NCI-H146 (cell line): ENCODE measurements around the gene SMCR8.
A peak's percentile ranks its signal among the peaks of the same experiment; 100 is the strongest.
"Not testable (repeated sequence)": the region's sequence is repeated elsewhere in the genome, so short reads cannot be mapped to it uniquely, and the experiment has no call there.

Experiments used
- DNase-seq: peaks from one replicate; lab custom pipeline; 2025; lab: John Stamatoyannopoulos, UW

Gene SMCR8

DNA sequence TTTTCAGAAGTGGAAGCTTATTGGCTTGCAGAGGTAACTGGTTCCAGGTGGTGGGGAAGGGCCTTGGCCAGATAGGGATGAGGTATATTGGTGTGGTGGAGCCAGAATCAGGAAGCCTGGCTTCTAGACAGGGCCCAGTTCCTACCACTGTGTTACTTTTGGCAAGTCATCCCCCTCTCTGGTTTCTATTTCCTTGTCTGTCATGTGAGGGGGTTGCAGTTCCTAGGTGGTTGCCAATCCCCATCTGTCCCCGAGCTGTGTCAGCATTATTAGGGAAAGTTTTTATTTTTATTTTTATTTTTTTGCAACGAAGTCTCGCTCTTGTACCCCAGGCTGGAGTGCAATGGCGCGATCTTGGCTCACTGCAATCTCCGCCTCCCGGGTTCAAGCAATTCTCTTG is 3.0 kb downstream of the SMCR8 start:
- DNase-seq, result no peak

DNA sequence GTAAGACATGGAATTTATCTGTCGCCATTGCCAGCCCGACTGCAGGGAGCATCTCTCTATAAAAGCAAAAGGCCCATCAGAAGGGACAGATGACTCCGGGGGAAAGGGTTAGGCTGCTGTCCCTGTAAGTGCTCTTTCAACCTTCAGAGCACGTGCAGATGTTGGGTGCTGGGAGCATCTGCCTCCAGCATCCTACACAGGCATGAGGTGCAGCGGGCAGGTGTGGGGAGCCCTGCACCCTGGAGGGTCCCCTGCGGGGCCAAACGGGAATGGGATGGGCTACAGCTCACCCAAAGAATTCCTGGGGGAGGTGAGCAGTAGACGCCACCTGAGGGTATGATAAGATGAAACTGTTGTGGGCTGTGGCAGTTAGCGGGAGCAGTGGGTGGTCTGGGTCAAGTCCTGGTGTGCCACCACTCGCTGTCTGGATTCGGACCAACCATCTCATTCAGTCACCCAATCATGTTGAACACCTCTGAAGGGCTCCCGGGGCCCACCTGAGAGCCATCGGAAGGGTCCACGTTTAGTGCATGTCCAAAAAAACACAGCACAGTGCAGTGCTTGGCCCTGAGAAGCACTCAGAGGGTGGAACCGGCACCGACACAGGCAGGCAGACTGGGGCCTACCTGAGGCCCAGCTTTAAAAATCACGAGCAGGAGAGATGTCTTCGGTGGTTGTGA is 3.8 kb downstream of the SMCR8 start:
- no peak for DNase-seq

DNA sequence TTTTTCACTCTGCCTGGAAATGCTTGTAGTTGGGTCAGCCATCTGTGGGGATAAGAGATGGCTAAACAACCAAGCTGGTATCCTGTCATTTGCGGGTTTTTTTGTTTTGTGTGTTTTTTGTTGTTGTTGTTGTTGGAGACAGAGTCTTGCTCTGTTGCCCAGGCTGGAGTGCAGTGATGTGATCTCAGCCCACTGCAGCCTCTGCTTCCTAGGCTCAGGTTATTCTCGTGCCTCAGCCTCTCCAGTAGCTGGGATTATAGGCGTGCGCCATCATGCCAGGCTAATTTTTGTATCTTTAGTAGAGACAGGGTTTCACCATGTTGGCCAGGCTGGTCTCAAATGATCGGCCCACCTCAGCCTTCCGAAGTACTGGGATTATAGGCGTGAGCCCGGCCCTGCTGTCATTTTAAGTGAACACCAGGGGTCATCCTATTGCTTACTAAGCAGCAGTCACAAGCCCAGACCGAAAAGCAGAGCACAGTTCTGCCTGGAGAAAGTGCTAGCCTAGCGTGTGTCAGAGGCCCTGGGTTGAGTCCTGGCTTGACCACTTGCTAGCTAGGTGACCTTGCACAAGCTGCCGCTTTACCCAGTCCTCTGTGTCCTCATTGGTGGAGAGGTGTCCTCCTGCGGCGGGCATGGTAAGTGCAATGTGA is 4.6 kb downstream of the SMCR8 start:
- peak; percentile 6 for DNase-seq

DNA sequence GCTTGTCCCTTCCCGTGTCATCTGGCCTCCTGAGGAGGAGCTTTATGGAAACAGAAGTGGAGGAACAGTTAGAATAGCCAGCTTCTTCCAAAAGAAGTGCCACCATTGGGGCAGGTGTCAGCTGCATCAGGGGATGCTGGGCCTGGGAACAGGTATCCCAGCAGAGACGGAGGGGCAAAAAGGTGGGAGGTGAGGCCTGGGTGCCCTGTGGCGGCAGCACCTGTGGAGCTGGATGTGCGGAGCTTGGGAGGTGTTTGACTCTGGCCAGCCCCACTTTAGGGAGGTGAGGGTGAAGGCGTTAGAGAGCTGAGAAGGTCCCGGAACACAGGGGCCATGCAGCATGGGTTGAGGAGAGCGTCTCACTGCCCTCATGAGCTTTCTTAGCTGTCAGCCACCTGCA is 5.2 kb downstream of the SMCR8 start:
- no peak for DNase-seq

DNA sequence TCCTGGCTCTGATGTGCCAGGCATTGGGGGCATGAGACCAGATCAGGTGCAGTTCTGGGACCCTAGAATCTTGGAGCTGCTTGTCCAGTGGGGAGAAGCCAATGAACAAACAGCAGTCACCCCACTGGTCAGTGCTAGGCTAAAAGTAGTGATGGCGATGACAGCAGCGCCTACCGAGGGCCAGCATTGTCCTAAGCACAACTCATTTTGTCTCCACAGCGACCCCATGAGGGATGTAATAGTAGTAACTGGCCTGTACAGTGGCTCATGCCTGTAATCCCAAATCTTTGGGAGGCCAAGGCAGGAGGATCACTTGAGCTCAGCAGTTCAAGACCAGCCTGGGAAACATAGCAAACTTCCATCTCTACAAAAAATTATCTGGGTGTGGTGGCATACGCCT is 6.2 kb downstream of the SMCR8 start:
- DNase-seq, result no peak

DNA sequence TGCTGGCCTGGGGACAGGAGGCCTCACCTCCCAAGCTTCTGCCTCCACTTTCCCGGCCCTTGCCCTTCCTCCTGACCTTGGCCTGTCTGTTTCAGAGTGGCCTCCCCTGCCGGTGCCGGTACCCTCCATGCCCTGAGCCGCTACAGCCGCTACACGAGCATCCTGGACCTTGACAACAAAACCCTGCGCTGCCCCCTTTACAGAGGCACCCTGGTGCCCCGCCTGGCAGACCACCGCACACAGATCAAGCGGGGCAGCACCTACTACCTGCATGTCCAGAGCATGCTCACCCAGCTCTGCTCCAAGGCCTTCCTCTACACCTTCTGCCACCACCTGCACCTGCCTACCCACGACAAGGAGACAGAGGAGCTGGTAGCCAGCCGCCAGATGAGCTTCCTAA is 7.4 kb downstream of the SMCR8 start:
- DNase-seq, result no peak

DNA sequence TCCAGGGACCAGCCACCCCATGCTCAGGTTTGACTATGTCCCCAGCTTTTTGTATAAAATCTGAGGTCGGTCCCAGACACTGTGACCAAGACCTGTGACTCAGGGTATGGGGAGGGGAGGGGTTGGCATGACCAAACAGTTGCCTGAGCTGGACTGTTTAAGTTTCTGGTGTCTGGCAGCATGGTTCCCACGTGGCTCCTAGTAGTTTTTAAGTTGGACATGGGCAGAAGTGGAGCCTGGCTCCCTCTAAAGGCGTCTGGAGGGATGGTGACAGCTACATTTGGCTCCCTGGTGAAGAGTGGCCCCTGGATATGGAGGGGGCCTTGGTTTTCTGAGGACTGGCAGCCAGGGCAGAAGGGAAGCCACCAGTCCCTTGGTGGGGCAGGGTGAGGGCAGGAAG is 7.9 kb downstream of the SMCR8 start:
- DNase-seq, result no peak

DNA sequence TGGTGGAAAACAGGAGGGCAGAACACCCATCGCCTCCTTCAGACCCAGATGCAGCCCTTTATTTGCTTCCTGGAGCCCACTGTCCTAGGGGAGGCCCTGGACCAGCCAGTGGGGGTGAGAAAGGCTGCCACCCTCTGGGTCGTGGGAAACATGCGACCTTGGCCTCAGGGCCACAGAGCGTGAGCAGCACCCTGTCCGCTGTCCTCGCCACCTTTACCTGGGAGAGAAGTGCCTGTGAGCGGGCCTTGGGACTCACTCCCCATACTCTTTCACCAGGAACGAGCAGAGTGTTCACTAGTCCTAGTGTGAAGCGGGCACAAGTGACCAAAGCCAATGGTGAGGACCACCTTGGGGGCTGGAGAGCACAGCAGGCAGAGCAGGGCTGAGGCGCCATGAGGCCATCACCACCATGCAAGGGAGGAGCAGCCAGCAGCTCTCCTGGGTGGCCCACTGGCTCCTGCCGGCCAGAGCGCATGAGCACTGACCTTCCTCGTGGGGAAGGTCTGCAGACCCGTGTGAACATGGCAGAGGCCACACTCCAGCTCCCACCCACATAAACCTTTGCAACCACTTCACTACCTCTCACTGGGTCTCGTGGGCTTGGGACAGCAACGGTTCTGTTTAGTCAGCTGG is 8.5 kb downstream of the SMCR8 start:
- DNase-seq, result no peak

DNA sequence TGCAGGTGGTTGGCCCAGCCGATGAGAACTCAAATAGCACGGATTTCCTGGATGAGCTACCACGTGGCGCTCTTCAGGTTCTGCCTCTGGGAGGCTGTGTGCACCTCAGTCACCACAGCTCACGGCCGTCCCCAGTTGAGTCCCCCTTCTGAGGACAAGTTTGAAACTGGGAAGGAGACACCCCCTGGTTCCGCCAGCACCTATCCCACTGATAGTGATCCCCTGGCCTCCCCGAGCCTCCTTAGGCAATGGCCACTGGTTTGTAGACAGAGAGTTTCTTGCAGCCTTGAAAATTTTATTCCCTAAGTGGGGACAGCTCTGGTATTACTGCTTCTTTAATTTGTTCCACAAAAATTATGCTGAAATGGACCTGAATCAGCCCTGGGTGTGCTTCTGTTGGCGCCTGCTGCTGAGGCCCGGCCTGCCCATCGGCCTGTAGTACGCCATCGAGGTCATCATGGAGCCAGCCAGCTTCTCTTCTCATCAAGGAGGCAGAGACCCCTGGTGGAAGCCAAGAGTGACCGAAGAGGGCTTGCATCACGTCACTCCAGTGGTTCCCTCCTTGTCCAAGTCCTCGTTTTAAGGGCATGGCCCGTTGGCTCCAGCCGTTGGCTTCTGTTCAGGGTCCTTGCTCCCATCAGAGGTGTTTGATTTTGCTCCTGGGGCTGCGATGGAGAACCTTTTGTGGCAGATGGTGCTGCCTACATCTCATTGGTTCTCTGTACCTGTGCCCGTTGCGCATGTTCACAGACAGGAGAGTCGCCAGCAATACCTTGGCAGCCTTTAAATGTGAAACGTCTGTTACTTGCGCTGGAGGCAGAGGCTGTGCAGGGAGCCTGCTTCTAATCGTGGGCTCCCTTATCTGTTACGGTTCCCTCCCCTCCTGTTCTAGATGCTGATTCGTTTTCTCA is 9.3 kb downstream of the SMCR8 start:
- DNase-seq, result no peak

DNA sequence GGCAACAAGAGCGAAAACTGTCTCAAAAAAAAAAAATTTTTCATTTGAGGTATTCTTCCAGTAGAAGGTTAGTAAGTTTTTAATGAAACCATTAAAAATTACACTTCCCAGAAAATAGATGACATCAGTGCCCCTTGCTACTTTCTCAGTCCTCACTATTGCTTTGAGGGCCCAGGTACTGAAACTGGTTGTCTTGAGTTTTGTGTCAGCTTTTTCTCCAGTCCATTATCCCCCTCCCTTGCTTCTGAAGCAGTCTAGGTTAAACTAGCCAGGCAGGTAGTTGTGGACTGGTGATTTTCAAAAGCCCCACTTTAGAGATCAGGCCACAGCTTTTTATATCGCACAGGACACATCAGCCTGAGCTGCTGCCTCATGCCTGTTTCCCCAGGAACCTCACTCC is 10.9 kb downstream of the SMCR8 start:
- DNase-seq, result no peak

DNA sequence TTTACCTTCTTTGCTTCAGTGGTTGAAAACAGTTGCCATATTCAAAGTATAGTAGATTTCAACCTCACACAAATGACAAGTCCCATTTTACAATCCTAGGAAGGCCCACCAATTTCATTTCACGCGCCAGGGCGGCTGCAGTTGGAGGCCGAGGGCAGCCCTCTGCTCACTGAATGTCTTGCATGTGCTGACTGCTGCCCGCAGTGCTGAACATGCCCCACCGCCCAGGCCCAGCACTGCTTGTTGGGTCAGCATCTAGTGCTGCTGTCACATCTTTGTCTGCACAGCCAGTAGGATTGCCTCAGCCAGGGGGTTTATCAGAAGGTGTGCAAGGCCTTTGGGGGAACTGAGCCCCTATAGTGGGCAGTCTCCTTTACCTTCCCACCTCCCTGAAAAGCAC is 11.5 kb downstream of the SMCR8 start:
- DNase-seq, result no peak

DNA sequence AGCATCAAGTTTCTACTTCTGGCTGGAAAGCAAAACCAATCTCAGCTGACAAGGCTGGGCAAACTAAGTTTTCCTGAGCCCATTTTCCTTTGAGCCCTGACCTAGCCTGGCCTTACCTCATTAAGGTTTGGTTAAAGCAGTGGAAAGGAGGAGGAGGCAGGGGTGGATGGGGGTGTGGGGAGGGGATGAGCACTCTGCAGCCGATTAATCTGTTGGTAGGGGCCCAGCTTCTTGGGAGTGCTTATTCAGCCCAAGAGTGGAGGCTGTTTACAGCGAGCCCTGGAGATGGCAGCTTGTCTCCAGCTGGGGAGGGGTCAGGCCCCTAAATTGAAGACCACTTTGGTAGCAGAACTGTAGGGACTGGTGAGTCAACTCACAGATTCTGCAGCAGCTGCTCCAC is 12.0 kb downstream of the SMCR8 start:
- no peak for DNase-seq

DNA sequence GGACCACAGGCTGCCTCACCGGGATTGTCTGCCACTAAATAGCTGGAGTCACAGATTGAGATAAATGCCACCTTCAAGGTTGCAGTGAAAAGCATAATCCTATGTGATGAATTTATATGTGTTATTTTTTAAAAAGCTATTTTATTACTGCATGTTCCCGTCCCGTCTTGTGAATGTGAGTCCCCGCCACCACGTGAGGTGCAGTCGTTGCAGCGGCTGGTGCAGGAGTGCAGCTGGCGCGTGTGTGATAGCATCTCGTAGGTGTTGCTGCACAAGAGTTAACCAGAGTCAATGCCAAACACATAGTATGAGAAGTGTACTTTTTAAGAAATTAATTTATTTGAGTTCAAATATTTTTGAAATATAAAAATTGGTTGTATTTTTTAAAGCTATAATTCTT is 12.5 kb downstream of the SMCR8 start:
- no peak for DNase-seq

DNA sequence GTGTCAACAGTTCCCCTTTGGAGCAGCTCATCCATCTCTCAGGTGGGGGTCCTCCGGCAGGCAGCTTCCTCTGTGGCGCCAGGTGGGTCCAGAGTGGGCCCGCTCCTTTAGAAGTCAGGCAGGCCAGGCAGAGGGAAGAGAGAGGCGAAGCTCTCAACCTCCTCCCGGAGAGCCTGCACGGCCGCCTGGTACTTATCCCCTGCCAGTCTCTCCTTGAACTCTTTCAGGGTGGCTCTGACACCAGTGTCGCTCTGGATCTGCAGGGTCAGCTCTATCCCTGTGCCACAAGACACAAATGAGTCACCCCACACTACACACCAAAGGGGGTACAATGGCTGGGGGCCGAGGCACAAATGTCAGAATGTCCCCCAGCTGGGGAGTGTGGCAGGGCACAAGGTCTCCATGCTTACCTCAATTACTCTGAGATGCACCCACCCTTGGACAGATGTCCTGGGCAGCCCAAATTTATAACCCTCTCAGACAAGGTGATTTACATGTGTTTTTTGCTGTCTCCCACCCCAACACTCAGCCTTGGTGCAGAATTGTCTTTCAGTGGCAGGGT is 13.6 kb downstream of the SMCR8 start:
- no peak for DNase-seq

DNA sequence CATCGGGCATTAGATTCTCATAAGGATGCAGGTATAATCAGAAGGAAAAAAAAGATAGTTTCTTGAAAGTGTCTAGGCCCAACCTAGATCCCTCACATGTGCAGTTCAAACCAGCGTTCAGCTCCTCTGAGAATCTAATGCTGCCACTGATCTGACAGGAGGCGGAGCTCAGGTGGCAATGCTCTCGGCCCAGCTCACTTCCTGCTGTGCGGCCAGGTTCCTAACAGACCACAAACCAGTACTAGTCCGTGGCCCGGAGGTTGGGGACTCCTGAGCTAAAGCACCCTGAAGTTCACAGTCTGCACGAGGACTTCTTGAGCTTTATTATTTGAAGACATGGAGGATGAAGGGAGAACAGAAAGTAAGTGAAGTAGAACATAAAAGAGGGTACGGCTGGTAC is 16.8 kb downstream of the SMCR8 start:
- no peak for DNase-seq

DNA sequence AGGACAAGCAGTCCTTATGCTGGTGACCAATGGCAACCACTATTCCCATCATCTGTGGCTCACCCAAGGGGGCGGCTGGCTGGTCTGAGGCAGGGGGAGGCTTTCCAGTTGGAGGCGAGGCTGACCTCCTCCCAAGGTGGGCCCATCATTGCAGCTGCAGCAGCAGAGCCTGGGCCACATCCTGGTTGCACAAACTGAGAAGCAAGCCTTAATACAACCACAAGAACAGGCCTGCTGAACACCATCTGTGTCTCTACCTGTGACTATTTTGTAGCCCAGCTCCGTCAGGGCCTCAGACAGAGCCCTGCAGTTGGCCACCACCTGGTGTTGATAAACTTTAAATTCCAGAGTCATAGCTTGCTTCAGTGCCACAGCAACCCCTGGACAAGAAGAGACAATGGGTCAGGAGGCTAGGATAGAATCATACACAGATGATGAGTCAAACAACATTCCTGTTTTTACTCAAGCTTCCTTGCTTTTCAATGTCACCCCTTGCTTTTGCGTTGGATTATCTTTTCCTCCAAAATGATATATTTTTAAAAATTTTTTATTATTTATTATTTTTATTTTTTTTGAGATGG is 17.9 kb downstream of the SMCR8 start:
- no peak for DNase-seq

DNA sequence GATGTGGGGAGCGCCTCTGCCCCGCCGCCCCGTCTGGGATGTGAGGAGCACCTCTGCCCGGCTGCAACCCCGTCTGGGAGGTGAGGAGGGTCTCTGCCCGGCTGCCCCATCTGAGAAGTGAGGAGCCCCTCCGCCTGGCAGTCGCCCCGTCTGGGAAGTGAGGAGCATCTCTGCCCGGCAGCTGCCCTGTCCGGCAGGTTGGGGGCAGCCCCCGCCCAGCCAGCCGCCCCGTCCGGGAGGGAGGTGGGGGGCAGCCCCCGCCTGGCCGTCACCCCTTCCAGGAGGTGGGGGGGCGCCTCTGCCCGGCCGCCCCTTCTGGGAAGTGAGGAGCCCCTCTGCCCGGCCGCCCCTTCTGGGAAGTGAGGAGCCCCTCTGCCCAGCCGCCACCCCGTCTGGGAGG is 23.1 kb downstream of the SMCR8 start:
- DNase-seq, result not testable (repeated sequence)

DNA sequence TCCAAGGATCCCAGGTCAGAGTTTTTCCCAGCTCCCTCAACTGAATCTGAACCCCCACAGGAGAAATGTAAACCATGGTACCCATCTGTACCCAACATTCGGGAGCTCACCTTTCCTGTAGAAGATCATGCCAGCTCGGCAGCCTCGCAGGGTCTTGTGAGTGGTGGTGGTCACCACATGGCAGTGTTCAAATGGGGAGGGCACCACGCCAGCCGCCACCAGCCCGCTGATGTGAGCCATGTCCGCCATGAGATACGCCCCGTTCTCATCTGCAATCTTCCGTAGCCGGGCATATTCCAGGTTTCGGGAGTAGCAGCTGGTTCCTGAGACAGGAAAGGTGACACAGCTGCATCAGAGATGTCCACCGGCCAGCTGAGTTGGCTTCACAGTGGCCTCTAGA is 24.8 kb downstream of the SMCR8 start:
- no peak for DNase-seq

DNA sequence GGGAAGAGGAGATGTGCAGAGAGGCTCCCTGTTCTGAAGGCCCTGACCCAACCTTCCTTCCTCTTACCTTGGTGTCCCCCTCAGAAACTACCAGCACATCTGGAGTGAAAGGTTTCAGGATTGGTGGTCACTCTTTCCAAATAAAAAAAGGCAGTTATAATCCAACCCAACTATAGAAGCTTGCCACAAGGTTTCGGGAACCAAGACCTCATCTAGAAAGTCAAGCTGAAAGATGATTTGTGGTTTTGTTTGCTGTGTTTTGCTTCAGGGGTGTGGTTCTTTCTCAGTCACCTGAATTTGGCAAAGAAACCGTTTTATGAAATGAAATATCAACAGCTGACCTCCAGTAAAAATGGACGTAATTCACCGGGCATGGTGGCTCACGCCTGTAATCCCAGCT is 28.9 kb downstream of the SMCR8 start:
- DNase-seq, result no peak

DNA sequence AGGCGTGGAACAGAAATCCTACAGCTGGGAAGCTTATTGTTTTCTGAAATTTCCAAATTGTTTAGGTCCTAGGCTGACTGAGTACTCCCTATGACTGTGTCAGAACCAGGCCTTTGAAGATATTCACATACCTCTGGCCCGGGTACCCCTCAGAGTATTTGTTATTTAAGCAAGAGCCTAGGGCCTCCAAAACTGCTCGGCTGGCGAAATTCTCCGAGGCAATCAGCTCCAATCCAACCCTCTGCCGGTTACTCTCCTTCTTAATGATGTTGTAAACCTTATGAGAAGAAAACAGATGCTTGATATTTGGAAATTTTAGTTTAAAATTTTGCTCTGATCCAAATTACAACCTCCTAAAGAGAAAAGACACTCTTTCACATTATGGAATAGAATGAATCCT is 38.4 kb downstream of the SMCR8 start:
- DNase-seq, result no peak

DNA sequence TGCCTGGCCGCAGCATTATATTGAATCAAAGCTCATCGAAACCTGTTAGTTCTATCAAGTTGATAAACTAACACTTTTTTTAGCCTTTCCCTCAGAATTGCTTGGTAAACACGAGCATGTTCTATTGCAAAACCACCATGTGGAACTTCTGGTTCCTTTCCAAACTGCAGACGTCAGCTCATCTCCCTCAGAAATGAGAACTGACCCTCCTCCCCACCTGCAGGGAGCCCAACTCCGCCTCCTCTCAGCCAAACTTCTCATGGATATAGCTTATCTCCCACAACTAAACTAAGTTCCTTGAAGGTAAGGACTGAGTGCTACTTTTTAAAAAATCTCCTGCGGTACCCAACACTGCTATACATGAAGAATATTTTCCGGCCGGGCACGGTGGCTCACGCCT is 41.5 kb downstream of the SMCR8 start:
- no peak for DNase-seq

DNA sequence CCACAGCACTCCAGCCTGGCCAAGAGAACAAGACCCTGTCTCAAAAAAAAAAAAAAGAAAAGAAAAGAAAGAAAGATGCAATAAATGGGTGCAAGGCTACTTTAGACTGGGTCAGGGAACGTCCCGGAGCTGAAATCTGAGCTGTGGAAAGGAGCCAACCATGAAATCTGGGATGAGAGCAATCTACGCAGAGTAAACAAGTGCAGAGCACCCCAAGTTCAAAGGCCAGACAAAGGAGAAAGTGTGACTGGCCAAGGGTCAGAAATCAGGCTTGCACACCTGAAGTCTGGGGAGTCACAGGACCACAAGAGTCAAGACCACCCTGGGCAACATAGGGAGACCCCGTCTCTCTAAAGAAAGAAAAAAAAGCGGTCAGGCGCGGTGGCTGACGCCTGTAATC is 45.4 kb downstream of the SMCR8 start:
- DNase-seq, result no peak
